DOHH2 (cell line): ENCODE results near the gene RD3L.

Experiments
- EZH2phosphoT487 ChIP-seq: fragments of 200-600 bp; sonication (generic); IDR thresholded peaks from 2 replicates; pipeline ENCODE4 v1.6.1; 2017; ENCODE audit warnings: borderline replicate concordance, mild to moderate bottlenecking, antibody characterized with exemption, low read length, moderate library complexity, mixed read lengths
- TF ChIP-seq, protein P1 (sequence below): fragments of 200-600 bp; sonication (generic); IDR thresholded peaks from one replicate; pipeline ENCODE4 v1.5.1; 2014; ENCODE audit warnings: antibody characterized with exemption, mild to moderate bottlenecking, low read depth, low read length; ENCODE audit not compliant: poor library complexity, severe bottlenecking

- TF ChIP-seq, protein P1, sequence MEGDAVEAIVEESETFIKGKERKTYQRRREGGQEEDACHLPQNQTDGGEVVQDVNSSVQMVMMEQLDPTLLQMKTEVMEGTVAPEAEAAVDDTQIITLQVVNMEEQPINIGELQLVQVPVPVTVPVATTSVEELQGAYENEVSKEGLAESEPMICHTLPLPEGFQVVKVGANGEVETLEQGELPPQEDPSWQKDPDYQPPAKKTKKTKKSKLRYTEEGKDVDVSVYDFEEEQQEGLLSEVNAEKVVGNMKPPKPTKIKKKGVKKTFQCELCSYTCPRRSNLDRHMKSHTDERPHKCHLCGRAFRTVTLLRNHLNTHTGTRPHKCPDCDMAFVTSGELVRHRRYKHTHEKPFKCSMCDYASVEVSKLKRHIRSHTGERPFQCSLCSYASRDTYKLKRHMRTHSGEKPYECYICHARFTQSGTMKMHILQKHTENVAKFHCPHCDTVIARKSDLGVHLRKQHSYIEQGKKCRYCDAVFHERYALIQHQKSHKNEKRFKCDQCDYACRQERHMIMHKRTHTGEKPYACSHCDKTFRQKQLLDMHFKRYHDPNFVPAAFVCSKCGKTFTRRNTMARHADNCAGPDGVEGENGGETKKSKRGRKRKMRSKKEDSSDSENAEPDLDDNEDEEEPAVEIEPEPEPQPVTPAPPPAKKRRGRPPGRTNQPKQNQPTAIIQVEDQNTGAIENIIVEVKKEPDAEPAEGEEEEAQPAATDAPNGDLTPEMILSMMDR, result peak; percentile 19
- no peak for TF ChIP-seq EZH2phosphoT487
Measured at GRCh38 chr14:103905842-103906456, 36.4 kb downstream of the RD3L start.
